Osteocyte (in vitro differentiated cells): ENCODE results near the gene TNFRSF9. TPM values are rescaled to one million over a fixed set of nuclear protein-coding genes. Genes with fewer than 3 reads are reported as not detected.

Experiments used
- DNase-seq: peaks from one replicate; pipeline ENCODE4 v3.0.0; 2021; ENCODE audit warnings: mixed read lengths; ENCODE audit not compliant: unreplicated experiment; ENCODE audit errors: extremely low spot score
- H3K27ac Mint-ChIP-seq: one replicate; pipeline ENCODE4 v1.8.0; 2021; ENCODE audit warnings: mild to moderate bottlenecking, mixed read lengths; ENCODE audit not compliant: unreplicated experiment
- H3K27me3 Mint-ChIP-seq: one replicate; pipeline ENCODE4 v1.8.0; 2021; ENCODE audit warnings: mixed read lengths; ENCODE audit not compliant: unreplicated experiment
- H3K36me3 Mint-ChIP-seq: one replicate; pipeline ENCODE4 v1.8.0; 2021; ENCODE audit warnings: mixed read lengths; ENCODE audit not compliant: unreplicated experiment
- H3K4me1 Mint-ChIP-seq: one replicate; pipeline ENCODE4 v1.8.0; 2021; ENCODE audit warnings: mixed read lengths; ENCODE audit not compliant: unreplicated experiment
- H3K4me3 Mint-ChIP-seq: one replicate; pipeline ENCODE4 v1.8.0; 2021; ENCODE audit warnings: mild to moderate bottlenecking, moderate library complexity, mixed read lengths; ENCODE audit not compliant: unreplicated experiment
- H3K9me3 Mint-ChIP-seq: one replicate; pipeline ENCODE4 v1.8.0; 2021; ENCODE audit warnings: mixed read lengths; ENCODE audit not compliant: unreplicated experiment
- CTCF ChIP-seq: fragments of 200-600 bp; sonication (generic); IDR thresholded peaks from 2 replicates; pipeline ENCODE4 v1.5.0; 2021; ENCODE audit warnings: antibody characterized with exemption, mild to moderate bottlenecking, moderate library complexity
- total RNA-seq: library from RNA; stranded (reverse); gene quantifications from 2 replicates; pipeline ENCODE4 v1.2.1, GENCODE V29; 2021

TNFRSF9 gene
- total RNA-seq, 1 donor from 2014 or later = not detected

DNA sequence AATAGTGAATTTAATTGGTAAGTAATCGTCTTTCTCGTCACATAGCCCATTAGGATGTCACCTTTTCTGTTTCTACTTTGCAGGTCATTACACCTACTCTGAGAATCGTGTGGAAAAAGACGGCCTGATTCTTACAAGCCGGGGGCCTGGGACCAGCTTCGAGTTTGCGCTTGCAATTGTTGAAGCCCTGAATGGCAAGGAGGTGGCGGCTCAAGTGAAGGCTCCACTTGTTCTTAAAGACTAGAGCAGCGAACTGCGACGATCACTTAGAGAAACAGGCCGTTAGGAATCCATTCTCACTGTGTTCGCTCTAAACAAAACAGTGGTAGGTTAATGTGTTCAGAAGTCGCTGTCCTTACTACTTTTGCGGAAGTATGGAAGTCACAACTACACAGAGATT, 44.2 kb upstream of the TNFRSF9 start:
- peaks cover 43% of the 10 kb centered on the region for H3K36me3 Mint-ChIP-seq
- no peak for TF ChIP-seq CTCF
- no peaks in the 10 kb centered on the region for H3K9me3 Mint-ChIP-seq
- no peak overlapping the region for H3K4me3 Mint-ChIP-seq
- DNase-seq = no peak
- H3K27me3 Mint-ChIP-seq = no peaks in the 10 kb centered on the region
- no peak overlapping the region for H3K27ac Mint-ChIP-seq
- peaks cover 4% of the 10 kb centered on the region for H3K4me1 Mint-ChIP-seq

- Mint-ChIP-seq H3K4me3 (no peak overlapping the region), H3K36me3 (peaks cover 51% of the 10 kb centered on the region), H3K4me1 (peaks cover 4% of the 10 kb centered on the region), H3K27ac (no peak overlapping the region), H3K9me3 (no peaks in the 10 kb centered on the region), H3K27me3 (no peaks in the 10 kb centered on the region)
- no peak for TF ChIP-seq CTCF
- DNase-seq = no peak
Observed at GRCh38 chr1:7983086-7983778, 42.6 kb upstream of the TNFRSF9 start.

DNA sequence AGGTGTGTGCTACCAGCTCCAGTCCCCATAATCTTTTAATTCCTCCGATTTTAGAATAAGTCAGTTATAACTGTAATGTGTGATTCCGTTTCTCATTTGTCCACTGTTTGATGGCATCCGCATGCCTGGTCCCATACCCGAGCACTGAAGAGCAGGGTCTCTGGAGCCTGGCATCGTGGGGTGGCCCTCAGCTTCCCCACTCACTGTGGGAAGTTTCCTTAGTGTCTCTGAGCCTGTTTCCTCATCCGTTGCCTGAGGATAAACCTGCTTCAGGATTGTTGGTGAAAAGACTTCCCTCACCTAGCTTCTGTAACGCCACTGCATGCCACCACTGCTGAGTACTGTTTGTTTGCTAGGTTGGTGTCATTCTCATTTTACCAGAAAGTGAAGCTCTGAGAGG, 40.3 kb upstream of the TNFRSF9 start:
- H3K27ac Mint-ChIP-seq = no peak overlapping the region
- no peaks in the 10 kb centered on the region for H3K27me3 Mint-ChIP-seq
- H3K36me3 Mint-ChIP-seq = peaks cover 49% of the 10 kb centered on the region
- H3K4me3 Mint-ChIP-seq = no peak overlapping the region
- H3K4me1 Mint-ChIP-seq = peaks cover 4% of the 10 kb centered on the region
- no peaks in the 10 kb centered on the region for H3K9me3 Mint-ChIP-seq
- no peak for TF ChIP-seq CTCF
- DNase-seq = no peak

- peaks cover 2% of the 10 kb centered on the region for H3K4me1 Mint-ChIP-seq
- H3K27ac Mint-ChIP-seq = no peak overlapping the region
- H3K36me3 Mint-ChIP-seq = peaks cover 45% of the 10 kb centered on the region
- H3K27me3 Mint-ChIP-seq = no peaks in the 10 kb centered on the region
- peak; percentile 89 for DNase-seq
- TF ChIP-seq CTCF = peak; percentile 91
- H3K4me3 Mint-ChIP-seq = no peak overlapping the region
- H3K9me3 Mint-ChIP-seq = no peaks in the 10 kb centered on the region
Observed at GRCh38 chr1:7975212-7975865, 34.7 kb upstream of the TNFRSF9 start.

DNA sequence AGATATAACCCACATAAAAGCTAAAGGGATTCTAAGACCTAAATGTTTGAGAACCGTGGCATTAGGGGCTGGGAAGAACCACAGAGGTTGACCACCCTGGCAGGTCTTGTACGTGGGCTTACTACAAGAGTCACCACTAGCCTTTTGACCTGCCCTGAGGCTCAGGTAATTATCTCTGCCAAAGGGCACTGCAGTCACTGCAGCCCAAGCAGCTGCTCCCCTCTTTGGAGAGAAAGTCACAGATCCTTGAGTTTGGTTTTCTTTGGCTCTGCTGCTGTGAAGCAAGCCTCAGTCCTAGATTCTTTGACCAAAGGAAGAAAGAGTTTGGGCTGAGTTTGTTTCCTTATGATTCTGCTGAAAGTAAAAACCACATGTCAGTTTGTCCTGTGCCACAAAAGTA, 32.4 kb upstream of the TNFRSF9 start:
- Mint-ChIP-seq H3K36me3 (peaks cover 44% of the 10 kb centered on the region), H3K4me3 (no peak overlapping the region), H3K9me3 (no peaks in the 10 kb centered on the region), H3K27ac (no peak overlapping the region), H3K4me1 (peaks cover 2% of the 10 kb centered on the region), H3K27me3 (no peaks in the 10 kb centered on the region)
- no peak for DNase-seq
- TF ChIP-seq CTCF = no peak
